Thyroid gland (tissue), 4 donors: ENCODE results near the gene UGT1A5. TPM values are rescaled to one million over a fixed set of nuclear protein-coding genes. Genes with fewer than 3 reads are reported as not detected.

Experiments
- DNase-seq, 2 donors: peaks; one replicate each; pipeline ENCODE4 v3.0.0-alpha.2; 2019
- H3K27ac ChIP-seq, 3 donors: fragments of 200-600 bp; sonication (generic); 1 replicate in 2 of 3; 2 replicates in 1 of 3; pipeline ENCODE4 v1.5.1; 2016 to 2019; ENCODE audit warnings: mild to moderate bottlenecking in 1 of 3, moderate library complexity in 1 of 3
- H3K27me3 ChIP-seq: fragments of 200-600 bp; sonication (generic); one replicate; pipeline ENCODE4 v1.5.1; 2019
- H3K36me3 ChIP-seq, 2 donors: fragments of 200-600 bp; sonication (generic); one replicate each; pipeline ENCODE4 v1.5.1; 2016 to 2019
- H3K4me1 ChIP-seq, 2 donors: fragments of 200-600 bp; sonication (generic); one replicate each; pipeline ENCODE4 v1.5.1; 2017 to 2019
- H3K4me3 ChIP-seq, 3 donors: fragments of 200-600 bp; sonication (generic); replicated peaks in 1 of 3; 1 replicate in 2 of 3; 2 replicates in 1 of 3; pipeline ENCODE4 v1.5.1; 2016; ENCODE audit warnings: mild to moderate bottlenecking in 1 of 3
- H3K9me3 ChIP-seq: fragments of 200-600 bp; sonication (generic); one replicate; pipeline ENCODE4 v1.5.1; 2017
- POLR2A ChIP-seq, 2 donors: fragments of 450-650 bp; IDR thresholded peaks; one replicate each; pipeline ENCODE4 v1.6.1; 2017; ENCODE audit warnings: antibody characterized with exemption in 2 of 2, mild to moderate bottlenecking in 2 of 2, moderate library complexity in 1 of 2
- WGBS, 2 donors: methylation state at CpG; one replicate each; pipeline ENCODE4 v1.1.5; 2017; 5-methylcytosine and 5-hydroxymethylcytosine counted together
- intact Hi-C: fragments of 100-400 bp; cut with DNase I; formaldehyde crosslinking; loops from one replicate; pipeline ENCODE4 v1.15.1; 2023
- total RNA-seq, 4 donors: library from RNA; depleted of rRNA; stranded (reverse); fragments of >200 nt; gene quantifications; one replicate each; pipeline ENCODE4 v1.2.3, GENCODE V29; 2016
- TF ChIP-seq, protein P1 (sequence below), 6 experiments: fragments of 200-600 bp in 3 of 6; fragments of 450-650 bp in 3 of 6; sonication (generic) in 3 of 6; IDR thresholded peaks; one replicate each; pipeline ENCODE4 v1.5.1; 2016 to 2019; ENCODE audit warnings: antibody characterized with exemption in 6 of 6, mild to moderate bottlenecking in 2 of 6, inconsistent platforms in 1 of 6, moderate library complexity in 1 of 6

UGT1A5 gene
- total RNA-seq, 4 donors from 2014 or later = 0.89 to 2.9 (median 1.3) TPM

GRCh38 chr2:233799716-233800115 lies 87.0 kb downstream of the UGT1A5 start:
- WGBS, 2 donors = 8 to 62% methylated on average over 4 to 5 of the region's 5 CpGs
- peak; percentile 78 to 89 for DNase-seq
- Histone ChIP-seq H3K36me3 (no peaks in the 10 kb centered on the region), H3K9me3 (no peaks in the 10 kb centered on the region), H3K4me3 (no peak overlapping the region), H3K27ac (peak overlapping the region in 2 of 3 donors; percentile 6 to 12), H3K27me3 (no peaks in the 10 kb centered on the region), H3K4me1 (peaks cover 6 to 13% of the 10 kb centered on the region in 2 donors)
- TF ChIP-seq, protein P1, sequence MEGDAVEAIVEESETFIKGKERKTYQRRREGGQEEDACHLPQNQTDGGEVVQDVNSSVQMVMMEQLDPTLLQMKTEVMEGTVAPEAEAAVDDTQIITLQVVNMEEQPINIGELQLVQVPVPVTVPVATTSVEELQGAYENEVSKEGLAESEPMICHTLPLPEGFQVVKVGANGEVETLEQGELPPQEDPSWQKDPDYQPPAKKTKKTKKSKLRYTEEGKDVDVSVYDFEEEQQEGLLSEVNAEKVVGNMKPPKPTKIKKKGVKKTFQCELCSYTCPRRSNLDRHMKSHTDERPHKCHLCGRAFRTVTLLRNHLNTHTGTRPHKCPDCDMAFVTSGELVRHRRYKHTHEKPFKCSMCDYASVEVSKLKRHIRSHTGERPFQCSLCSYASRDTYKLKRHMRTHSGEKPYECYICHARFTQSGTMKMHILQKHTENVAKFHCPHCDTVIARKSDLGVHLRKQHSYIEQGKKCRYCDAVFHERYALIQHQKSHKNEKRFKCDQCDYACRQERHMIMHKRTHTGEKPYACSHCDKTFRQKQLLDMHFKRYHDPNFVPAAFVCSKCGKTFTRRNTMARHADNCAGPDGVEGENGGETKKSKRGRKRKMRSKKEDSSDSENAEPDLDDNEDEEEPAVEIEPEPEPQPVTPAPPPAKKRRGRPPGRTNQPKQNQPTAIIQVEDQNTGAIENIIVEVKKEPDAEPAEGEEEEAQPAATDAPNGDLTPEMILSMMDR (IDR thresholded peaks at IDR 0.05) = peak in 1 of 6 experiments; percentile 22
- TF ChIP-seq POLR2A (IDR thresholded peaks at IDR 0.05) = no peak
- intact Hi-C loops = no loop called here

- no peaks in the 10 kb centered on the region for H3K36me3 ChIP-seq
- peaks cover 6 to 13% of the 10 kb centered on the region in 2 donors for H3K4me1 ChIP-seq
- peak overlapping the region in 2 of 3 donors; percentile 12 to 30 for H3K27ac ChIP-seq
- H3K27me3 ChIP-seq = no peaks in the 10 kb centered on the region
- no peak for DNase-seq
- H3K4me3 ChIP-seq = no peak overlapping the region
- TF ChIP-seq POLR2A (IDR thresholded peaks at IDR 0.05) = no peak
- TF ChIP-seq, protein P1 (IDR thresholded peaks at IDR 0.05) = no peak
- H3K9me3 ChIP-seq = no peaks in the 10 kb centered on the region
- WGBS, 2 donors = 66 to 80% methylated on average over 7 of the region's 7 CpGs
- intact Hi-C loops = no loop called here
These were observed 87.5 kb downstream of the UGT1A5 start for GRCh38 chr2:233800208-233800607.

- DNase-seq = no peak
- intact Hi-C loops = no loop called here
- Histone ChIP-seq H3K9me3 (no peaks in the 10 kb centered on the region), H3K36me3 (no peaks in the 10 kb centered on the region), H3K4me3 (no peak overlapping the region), H3K4me1 (peaks cover 6 to 13% of the 10 kb centered on the region in 2 donors), H3K27ac (no peak overlapping the region), H3K27me3 (no peaks in the 10 kb centered on the region)
- WGBS, 2 donors = 73 to 93% methylated on average over 9 of the region's 9 CpGs
- TF ChIP-seq, protein P1 (IDR thresholded peaks at IDR 0.05) = no peak
- no peak for TF ChIP-seq POLR2A (IDR thresholded peaks at IDR 0.05)
These were observed 88.8 kb downstream of the UGT1A5 start for GRCh38 chr2:233801357-233802131.

- WGBS, 2 donors = 77 to 83% methylated on average over 3 of the region's 3 CpGs
- Histone ChIP-seq H3K27ac (no peak overlapping the region), H3K4me1 (peaks cover 6 to 13% of the 10 kb centered on the region in 2 donors), H3K9me3 (no peaks in the 10 kb centered on the region), H3K4me3 (no peak overlapping the region), H3K36me3 (no peaks in the 10 kb centered on the region), H3K27me3 (no peaks in the 10 kb centered on the region)
- TF ChIP-seq, protein P1 (IDR thresholded peaks at IDR 0.05) = no peak
- no peak for TF ChIP-seq POLR2A (IDR thresholded peaks at IDR 0.05)
- intact Hi-C loops = no loop called here
- no peak for DNase-seq
These were observed 89.6 kb downstream of the UGT1A5 start for GRCh38 chr2:233802132-233802815.
